Body of pancreas (tissue), 4 donors: ENCODE measurements around the gene POLA1. TPM values are rescaled to one million over a fixed set of nuclear protein-coding genes. Genes with fewer than 3 reads are reported as not detected.
A peak's percentile ranks its signal among the peaks of the same experiment; 100 is the strongest.

Source experiments
- ATAC-seq: fragments of 150-250 bp; one replicate; pipeline ENCODE4 v1.9.1; 2016
- DNase-seq, 4 donors: peaks; one replicate each; pipeline ENCODE4 v3.0.0-alpha.2; 2019
- H3K27ac ChIP-seq, 4 donors: fragments of 200-600 bp; sonication (generic); 1 replicate in 3 of 4; 2 replicates in 1 of 4; pipeline versions ENCODE4 v1.5.1 to v1.6.1; 2016 to 2019; ENCODE audit warnings: mild to moderate bottlenecking in 1 of 4, mixed read lengths in 1 of 4, moderate library complexity in 1 of 4
- H3K27me3 ChIP-seq, 2 donors: fragments of 200-600 bp; sonication (generic); one replicate each; pipeline ENCODE4 v1.6.0; 2016; ENCODE audit warnings: mild to moderate bottlenecking in 1 of 2
- H3K36me3 ChIP-seq, 2 donors: fragments of 200-600 bp; sonication (generic); replicated peaks in 1 of 2; 2 replicates each; pipeline ENCODE4 v1.5.1; 2016; ENCODE audit warnings: low read depth in 2 of 2; ENCODE audit not compliant: insufficient read depth in 1 of 2
- H3K4me1 ChIP-seq: fragments of 200-600 bp; sonication (generic); one replicate; pipeline ENCODE4 v1.6.0; 2016
- H3K4me3 ChIP-seq, 2 donors: fragments of 200-600 bp; sonication (generic); 1 replicate in 1 of 2; 2 replicates in 1 of 2; pipeline ENCODE4 v1.5.1; 2016 to 2019
- H3K9me3 ChIP-seq, 3 donors: fragments of 200-600 bp; sonication (generic); 1 replicate in 2 of 3; 2 replicates in 1 of 3; pipeline ENCODE4 v1.5.1; 2016
- CTCF ChIP-seq, 7 experiments: fragments of 450-650 bp in 4 of 7; fragments of 200-600 bp in 3 of 7; sonication (generic) in 3 of 7; IDR thresholded peaks; one replicate each; pipeline ENCODE4 v1.5.1; 2016 to 2019; ENCODE audit warnings: antibody characterized with exemption in 7 of 7
- POLR2A ChIP-seq, 3 donors: fragments of 450-650 bp; IDR thresholded peaks; one replicate each; pipeline ENCODE4 v1.6.1; 2016; ENCODE audit warnings: antibody characterized with exemption in 3 of 3, mild to moderate bottlenecking in 2 of 3
- WGBS, 2 donors: methylation state at CpG; one replicate each; pipeline ENCODE4 v1.1.5; 2017; 5-methylcytosine and 5-hydroxymethylcytosine counted together
- intact Hi-C: fragments of 100-400 bp; cut with DNase I; formaldehyde crosslinking; loops from one replicate; pipeline ENCODE4 v1.15.1; 2023
- total RNA-seq, 2 donors: library from RNA; depleted of rRNA; stranded (reverse); fragments of >200 nt; gene quantifications; one replicate each; pipeline ENCODE4 v1.1.0, GENCODE V29; 2016

POLA1 gene
- total RNA-seq, 2 donors from 2014 or later, result 5.7 to 9.9 TPM

- DNase-seq (no peak), ATAC-seq (no peak)
- H3K27me3 ChIP-seq, result peaks cover 0 to 4% of the 10 kb centered on the region in 2 donors
- peaks cover 11% of the 10 kb centered on the region for H3K4me1 ChIP-seq
- H3K36me3 ChIP-seq, result no peaks in the 10 kb centered on the region
- H3K27ac ChIP-seq, result no peak overlapping the region
- intact Hi-C loops, result no loop called here
- H3K4me3 ChIP-seq, result no peak overlapping the region
- WGBS, 2 donors, result 19 to 23% methylated on average over 7 to 10 of the region's 44 CpGs
- TF ChIP-seq CTCF (IDR thresholded peaks at IDR 0.05), result no peak
- no peak for TF ChIP-seq POLR2A (IDR thresholded peaks at IDR 0.05)
- no peaks in the 10 kb centered on the region for H3K9me3 ChIP-seq
Measured at GRCh38 chrX:25013632-25014365, 320.1 kb downstream of the POLA1 start.

- intact Hi-C loops, result no loop called here
- peaks cover 0 to 4% of the 10 kb centered on the region in 2 donors for H3K27me3 ChIP-seq
- 22 to 34% methylated on average over 17 to 18 of the region's 19 CpGs for WGBS, 2 donors
- no peak overlapping the region for H3K27ac ChIP-seq
- H3K4me3 ChIP-seq, result no peak overlapping the region
- ATAC-seq (no peak), DNase-seq (no peak)
- TF ChIP-seq POLR2A (IDR thresholded peaks at IDR 0.05) (no peak), CTCF (IDR thresholded peaks at IDR 0.05) (no peak)
- H3K9me3 ChIP-seq, result no peaks in the 10 kb centered on the region
- no peaks in the 10 kb centered on the region for H3K36me3 ChIP-seq
- H3K4me1 ChIP-seq, result peaks cover 11% of the 10 kb centered on the region
Measured at GRCh38 chrX:25014366-25014838, 320.7 kb downstream of the POLA1 start.

- Histone ChIP-seq H3K27me3 (peaks cover 0 to 12% of the 10 kb centered on the region in 2 donors), H3K4me3 (no peak within 1 kb of the TSS), H3K4me1 (peaks cover 17% of the 10 kb centered on the region), H3K27ac (no peak within 1 kb of the TSS), H3K36me3 (no peaks in the 10 kb centered on the region), H3K9me3 (no peaks in the 10 kb centered on the region)
- peak; percentile 78 for ATAC-seq
- intact Hi-C loops, result no loop called here
- peak; percentile 37 to 60 (median 46) for DNase-seq
- WGBS, 2 donors, result 5 to 8% methylated on average over 4 to 25 of the region's 58 CpGs
- peak in 2 of 3 donors; percentile 12 to 30 for TF ChIP-seq POLR2A (IDR thresholded peaks at IDR 0.05)
- TF ChIP-seq CTCF (IDR thresholded peaks at IDR 0.05), result no peak
Measured at GRCh38 chrX:25015486-25016360, 322.0 kb downstream of the POLA1 start, which contains the start of gene ARX. Gene ARX (minus strand): TSS chrX:25015965. CDS start chrX:25015737, 228 bp downstream.

- H3K9me3 ChIP-seq, result no peaks in the 10 kb centered on the region
- no peak for DNase-seq
- peaks cover 0 to 12% of the 10 kb centered on the region in 2 donors for H3K27me3 ChIP-seq
- no peak for ATAC-seq
- WGBS, 2 donors, result 21 to 37% methylated on average over 7 to 19 of the region's 20 CpGs
- no peak overlapping the region for H3K4me3 ChIP-seq
- TF ChIP-seq CTCF (IDR thresholded peaks at IDR 0.05) (no peak), POLR2A (IDR thresholded peaks at IDR 0.05) (no peak)
- no peak overlapping the region for H3K27ac ChIP-seq
- peaks cover 23% of the 10 kb centered on the region for H3K4me1 ChIP-seq
- no peaks in the 10 kb centered on the region for H3K36me3 ChIP-seq
- intact Hi-C loops, result no loop called here
Measured at GRCh38 chrX:25016361-25016671, 322.6 kb downstream of the POLA1 start.
